Measurements from ENCODE around the gene ALPI. TPM values are rescaled to one million over a fixed set of nuclear protein-coding genes. Genes with fewer than 3 reads are reported as not detected.
"Not testable (repeated sequence)": the region's sequence is repeated elsewhere in the genome, so short reads cannot be mapped to it uniquely, and the experiment has no call there.

The ALPI gene
- total and polyA plus RNA-seq, 2 donors: not detected

- H3K27ac ChIP-seq (ENCODE audit: low read depth); DNase-seq (ENCODE audit: extremely low spot score); H3K4me1 ChIP-seq (ENCODE audit: insufficient read depth); H3K4me3 ChIP-seq (ENCODE audit: low read depth, low read length); H3K36me3 ChIP-seq (ENCODE audit: insufficient read depth): not testable (repeated sequence)
- WGBS: 52% methylated on average over 13 of the region's 13 CpGs
Measured at GRCh38 chr2:232442431-232442830, 13.5 kb upstream of the ALPI start.

GRCh38 chr2:232443047-232443446 is 12.9 kb upstream of the ALPI start:
- H3K36me3 ChIP-seq (ENCODE audit: insufficient read depth); H3K27ac ChIP-seq (ENCODE audit: low read depth); H3K4me3 ChIP-seq (ENCODE audit: low read depth, low read length); H3K4me1 ChIP-seq (ENCODE audit: insufficient read depth); DNase-seq (ENCODE audit: extremely low spot score): not testable (repeated sequence)
- WGBS: 63% methylated on average over 12 of the region's 13 CpGs

GRCh38 chr2:232443669-232444408 is 12.1 kb upstream of the ALPI start:
- not testable (repeated sequence) for H3K4me3 ChIP-seq (ENCODE audit: low read depth, low read length); DNase-seq (ENCODE audit: extremely low spot score)
- 76% methylated on average over 16 of the region's 21 CpGs for WGBS

GRCh38 chr2:232444409-232445148 is 11.4 kb upstream of the ALPI start:
- 82% methylated on average over 21 of the region's 21 CpGs for WGBS
- Histone ChIP-seq H3K27ac (ENCODE audit: low read depth) (no peak overlapping the region), H3K4me1 (ENCODE audit: insufficient read depth) (no peaks in the 10 kb centered on the region), H3K4me3 (ENCODE audit: low read depth, low read length) (no peak overlapping the region), H3K36me3 (ENCODE audit: insufficient read depth) (no peaks in the 10 kb centered on the region)
- DNase-seq (ENCODE audit: extremely low spot score): no peak

More at GRCh38 chr2:232443669-232444408, 12.1 kb upstream of the ALPI start:
- H3K4me1 ChIP-seq (ENCODE audit: insufficient read depth); H3K36me3 ChIP-seq (ENCODE audit: insufficient read depth); H3K27ac ChIP-seq (ENCODE audit: low read depth): not testable (repeated sequence)

- not testable (repeated sequence) for DNase-seq (ENCODE audit: extremely low spot score); H3K4me3 ChIP-seq (ENCODE audit: low read depth, low read length); H3K36me3 ChIP-seq (ENCODE audit: insufficient read depth); H3K4me1 ChIP-seq (ENCODE audit: insufficient read depth); H3K27ac ChIP-seq (ENCODE audit: low read depth)
- WGBS: 86% methylated on average over 28 of the region's 29 CpGs
Measured at GRCh38 chr2:232445149-232445885, 10.6 kb upstream of the ALPI start.

GRCh38 chr2:232446266-232446777 is 9.6 kb upstream of the ALPI start:
- not testable (repeated sequence) for DNase-seq (ENCODE audit: extremely low spot score); H3K4me1 ChIP-seq (ENCODE audit: insufficient read depth)
- WGBS: 25% methylated on average over 8 of the region's 9 CpGs

GRCh38 chr2:232447091-232447620 is 8.8 kb upstream of the ALPI start:
- Histone ChIP-seq H3K27ac (ENCODE audit: low read depth) (no peak overlapping the region), H3K36me3 (ENCODE audit: insufficient read depth) (no peaks in the 10 kb centered on the region), H3K4me3 (ENCODE audit: low read depth, low read length) (no peak overlapping the region), H3K4me1 (ENCODE audit: insufficient read depth) (no peaks in the 10 kb centered on the region)
- 81% methylated on average over 9 of the region's 9 CpGs for WGBS
- DNase-seq (ENCODE audit: extremely low spot score): no peak

More at GRCh38 chr2:232446266-232446777, 9.6 kb upstream of the ALPI start:
- not testable (repeated sequence) for H3K27ac ChIP-seq (ENCODE audit: low read depth); H3K4me3 ChIP-seq (ENCODE audit: low read depth, low read length); H3K36me3 ChIP-seq (ENCODE audit: insufficient read depth)

- WGBS: 84% methylated on average over 18 of the region's 18 CpGs
- no peak overlapping the region for H3K27ac ChIP-seq (ENCODE audit: low read depth)
- no peak for DNase-seq (ENCODE audit: extremely low spot score)
- no peaks in the 10 kb centered on the region for H3K4me1 ChIP-seq (ENCODE audit: insufficient read depth)
- H3K36me3 ChIP-seq (ENCODE audit: insufficient read depth): no peaks in the 10 kb centered on the region
- H3K4me3 ChIP-seq (ENCODE audit: low read depth, low read length): no peak overlapping the region
Measured at GRCh38 chr2:232447638-232448303, 8.2 kb upstream of the ALPI start.

- H3K4me3 ChIP-seq (ENCODE audit: low read depth, low read length): no peak overlapping the region
- no peaks in the 10 kb centered on the region for H3K4me1 ChIP-seq (ENCODE audit: insufficient read depth)
- no peaks in the 10 kb centered on the region for H3K36me3 ChIP-seq (ENCODE audit: insufficient read depth)
- no peak for DNase-seq (ENCODE audit: extremely low spot score)
- 68% methylated on average over 10 of the region's 10 CpGs for WGBS
- H3K27ac ChIP-seq (ENCODE audit: low read depth): no peak overlapping the region
Measured at GRCh38 chr2:232448304-232448690, 7.7 kb upstream of the ALPI start.

GRCh38 chr2:232449964-232450363 is 6.0 kb upstream of the ALPI start:
- Histone ChIP-seq H3K4me1 (ENCODE audit: insufficient read depth) (no peaks in the 10 kb centered on the region), H3K36me3 (ENCODE audit: insufficient read depth) (no peaks in the 10 kb centered on the region), H3K4me3 (ENCODE audit: low read depth, low read length) (no peak overlapping the region), H3K27ac (ENCODE audit: low read depth) (no peak overlapping the region)
- DNase-seq (ENCODE audit: extremely low spot score): no peak
- 72% methylated on average over 12 of the region's 12 CpGs for WGBS

- not testable (repeated sequence) for H3K36me3 ChIP-seq (ENCODE audit: insufficient read depth); DNase-seq (ENCODE audit: extremely low spot score); H3K4me1 ChIP-seq (ENCODE audit: insufficient read depth); H3K27ac ChIP-seq (ENCODE audit: low read depth); H3K4me3 ChIP-seq (ENCODE audit: low read depth, low read length)
- WGBS: 88% methylated on average over 3 of the region's 3 CpGs
Measured at GRCh38 chr2:232451645-232452044, 4.3 kb upstream of the ALPI start.

GRCh38 chr2:232454630-232455029 is 1.3 kb upstream of the ALPI start:
- Histone ChIP-seq H3K36me3 (ENCODE audit: insufficient read depth) (no peaks in the 10 kb centered on the region), H3K4me3 (ENCODE audit: low read depth, low read length) (no peak overlapping the region), H3K27ac (ENCODE audit: low read depth) (no peak overlapping the region), H3K4me1 (ENCODE audit: insufficient read depth) (no peaks in the 10 kb centered on the region)
- 81% methylated on average over 9 of the region's 9 CpGs for WGBS
- no peak for DNase-seq (ENCODE audit: extremely low spot score)

Data from urinary bladder (tissue), 4 donors.